Mesenchymal stem cell (in vitro differentiated cells and primary cell): ENCODE measurements around the gene PCED1A.

Experiments used
- DNase-seq: peaks from one replicate; pipeline ENCODE4 v3.0.0-alpha.2; 2013
- H2AFZ ChIP-seq: one replicate; pipeline ENCODE4 v1.6.1; 2013; ENCODE audit warnings: low read depth, mild to moderate bottlenecking, control low read depth, inconsistent platforms, low read length, moderate library complexity
- H2AK5ac ChIP-seq: 2 replicates; pipeline ENCODE4 v1.6.1; 2013; ENCODE audit warnings: low read length, moderate library complexity, mild to moderate bottlenecking, inconsistent platforms; ENCODE audit not compliant: severe bottlenecking
- H2BK120ac ChIP-seq: one replicate; pipeline ENCODE4 v1.6.1; 2013; ENCODE audit warnings: low read depth, mild to moderate bottlenecking, inconsistent platforms, low read length, moderate library complexity
- H2BK12ac ChIP-seq, 2 experiments: one replicate each; pipeline ENCODE4 v1.6.1; 2013; ENCODE audit warnings: inconsistent platforms in 2 of 2, low read length in 2 of 2, mild to moderate bottlenecking in 2 of 2, moderate library complexity in 2 of 2, control low read depth in 1 of 2
- H2BK15ac ChIP-seq: one replicate; pipeline ENCODE4 v1.6.1; 2013; ENCODE audit warnings: mild to moderate bottlenecking, low read depth, inconsistent platforms; ENCODE audit not compliant: poor library complexity, severe bottlenecking
- H2BK5ac ChIP-seq: 2 replicates; pipeline ENCODE4 v1.6.1; 2013; ENCODE audit warnings: low read depth, mild to moderate bottlenecking, low read length, control low read depth, inconsistent platforms; ENCODE audit not compliant: poor library complexity, severe bottlenecking
- H3K14ac ChIP-seq, 2 experiments: one replicate each; pipeline ENCODE4 v1.6.1; 2013; ENCODE audit warnings: inconsistent platforms in 2 of 2, low read length in 2 of 2, control low read depth in 1 of 2, mild to moderate bottlenecking in 1 of 2, moderate library complexity in 1 of 2
- H3K18ac ChIP-seq, 2 experiments: one replicate each; pipeline ENCODE4 v1.6.1; 2013; ENCODE audit warnings: inconsistent platforms in 2 of 2, low read length in 2 of 2, control low read depth in 1 of 2, low read depth in 1 of 2, mild to moderate bottlenecking in 1 of 2
- H3K23ac ChIP-seq, 2 experiments: one replicate each; pipeline ENCODE4 v1.6.1; 2013; ENCODE audit warnings: inconsistent platforms in 2 of 2, low read length in 2 of 2, mild to moderate bottlenecking in 2 of 2, moderate library complexity in 2 of 2, control low read depth in 1 of 2
- H3K27ac ChIP-seq: 2 replicates; pipeline ENCODE4 v1.5.1; 2013; ENCODE audit warnings: mild to moderate bottlenecking, moderate library complexity, low read length, control low read depth, inconsistent platforms; ENCODE audit not compliant: poor library complexity, severe bottlenecking
- H3K27me3 ChIP-seq, 2 experiments: 2 replicates each; pipeline versions ENCODE4 v1.6.1 to v1.7.0; 2013; ENCODE audit warnings: low read length in 2 of 2, mild to moderate bottlenecking in 2 of 2, moderate library complexity in 2 of 2, control low read depth in 1 of 2, inconsistent platforms in 1 of 2; ENCODE audit not compliant: control insufficient read depth in 1 of 2, insufficient read depth in 1 of 2
- H3K36me3 ChIP-seq, 2 experiments: 2 replicates each; pipeline versions ENCODE4 v1.6.1 to v1.7.0; 2013; ENCODE audit warnings: low read length in 2 of 2, control low read depth in 1 of 2, inconsistent platforms in 1 of 2, low read depth in 1 of 2, mild to moderate bottlenecking in 1 of 2; ENCODE audit not compliant: insufficient read depth in 2 of 2, control insufficient read depth in 1 of 2
- H3K4ac ChIP-seq, 2 experiments: one replicate each; pipeline ENCODE4 v1.6.1; 2013; ENCODE audit warnings: inconsistent platforms in 2 of 2, low read length in 2 of 2, mild to moderate bottlenecking in 2 of 2, moderate library complexity in 2 of 2, control low read depth in 1 of 2, low read depth in 1 of 2
- H3K4me1 ChIP-seq: 2 replicates; pipeline ENCODE4 v1.6.1; 2013; ENCODE audit warnings: low read depth, low read length, control low read depth; ENCODE audit not compliant: control insufficient read depth, insufficient read depth
- H3K4me2 ChIP-seq: 2 replicates; pipeline ENCODE4 v1.6.1; 2013; ENCODE audit warnings: low read length, mild to moderate bottlenecking, inconsistent platforms; ENCODE audit not compliant: poor library complexity, severe bottlenecking
- H3K4me3 ChIP-seq, 2 experiments: 2 replicates each; pipeline versions ENCODE4 v1.5.1 to v1.7.0; 2013; ENCODE audit warnings: low read length in 2 of 2, mild to moderate bottlenecking in 2 of 2, control low read depth in 1 of 2, low read depth in 1 of 2; ENCODE audit not compliant: insufficient read depth in 1 of 2
- H3K79me1 ChIP-seq: replicated peaks from 2 replicates; pipeline ENCODE4 v1.6.1; 2013; ENCODE audit warnings: mild to moderate bottlenecking, control low read depth, low read length, inconsistent platforms; ENCODE audit not compliant: poor library complexity, severe bottlenecking
- H3K9ac ChIP-seq: 2 replicates; pipeline ENCODE4 v1.7.0; 2013; ENCODE audit warnings: mild to moderate bottlenecking, low read length, moderate library complexity
- H3K9me3 ChIP-seq: 2 replicates; pipeline ENCODE4 v1.7.0; 2013; ENCODE audit warnings: mild to moderate bottlenecking, low read length; ENCODE audit not compliant: control insufficient read depth
- H4K8ac ChIP-seq: one replicate; pipeline ENCODE4 v1.6.1; 2013; ENCODE audit warnings: inconsistent platforms, mild to moderate bottlenecking, low read length, moderate library complexity
- H4K91ac ChIP-seq: one replicate; pipeline ENCODE4 v1.6.1; 2013; ENCODE audit warnings: mild to moderate bottlenecking, low read length, inconsistent platforms
- WGBS: methylation state at CpG from one replicate; pipeline ENCODE4 v1.1.7; 2013; ENCODE audit warnings: mixed read lengths; 5-methylcytosine and 5-hydroxymethylcytosine counted together

The PCED1A gene

DNA sequence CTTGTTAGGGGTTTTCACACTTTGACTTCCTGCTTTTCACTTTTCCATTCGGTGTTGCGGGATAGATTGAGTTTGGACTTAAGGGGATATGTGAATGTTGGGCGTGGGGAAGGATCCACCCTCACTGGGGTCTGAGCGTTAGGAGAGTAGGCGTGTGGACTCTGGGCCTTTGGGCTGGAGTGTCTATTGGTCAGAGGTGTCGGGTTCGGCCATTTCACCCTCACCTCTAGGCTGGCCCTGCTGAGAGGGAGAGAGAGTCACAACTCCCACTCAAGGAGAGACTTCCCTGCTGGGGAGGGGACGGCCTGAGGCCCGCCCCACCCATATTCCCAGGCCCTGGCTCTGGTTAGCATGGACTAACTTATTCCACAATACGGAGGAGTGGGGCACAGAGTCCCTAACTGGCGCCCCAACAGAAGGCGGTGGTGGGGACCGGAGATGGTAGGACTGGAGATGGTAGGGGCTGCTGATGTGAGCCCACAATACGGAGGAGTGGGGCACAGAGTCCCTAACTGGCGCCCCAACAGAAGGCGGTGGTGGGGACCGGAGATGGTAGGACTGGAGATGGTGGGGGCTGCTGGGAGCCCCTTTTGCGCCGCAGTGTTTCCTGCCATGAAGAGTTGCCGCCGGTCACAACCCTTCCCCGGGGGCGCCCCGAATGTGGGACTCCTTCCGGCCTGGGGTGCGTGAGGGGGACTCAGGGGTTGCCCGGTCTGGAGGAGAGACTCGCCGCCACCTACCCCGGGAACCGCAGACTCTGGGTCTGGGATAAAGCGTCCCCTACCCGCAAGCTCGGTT lies 31.4 kb upstream of the PCED1A start:
- WGBS: 44% methylated on average over 32 of the region's 34 CpGs
- Histone ChIP-seq H4K8ac (peak overlapping the region; percentile 76), H3K18ac (peak overlapping the region; percentile 89 to 94), H2AK5ac (peak overlapping the region; percentile 40), H3K9ac (peak overlapping the region; percentile 89), H3K27me3 (no peaks in the 10 kb centered on the region), H2AFZ (peak overlapping the region; percentile 80), H3K9me3 (no peaks in the 10 kb centered on the region), H2BK120ac (peak overlapping the region; percentile 64), H3K36me3 (peaks cover 5 to 6% of the 10 kb centered on the region in 2 experiments), H2BK5ac (no peak overlapping the region), H4K91ac (peak overlapping the region; percentile 78), H3K14ac (peak overlapping the region in 1 of 2 experiments; percentile 6), H3K4ac (peak overlapping the region; percentile 9 to 90), H3K27ac (no peak overlapping the region), H3K79me1 (peaks cover 24% of the 10 kb centered on the region), H3K23ac (peak overlapping the region in 1 of 2 experiments; percentile 84), H3K4me1 (peaks cover 29% of the 10 kb centered on the region), H2BK12ac (peak overlapping the region; percentile 73 to 87), H2BK15ac (peak overlapping the region; percentile 40), H3K4me3 (peak overlapping the region; percentile 61 to 83), H3K4me2 (peak overlapping the region; percentile 100)
- peak; percentile 16 for DNase-seq

DNA sequence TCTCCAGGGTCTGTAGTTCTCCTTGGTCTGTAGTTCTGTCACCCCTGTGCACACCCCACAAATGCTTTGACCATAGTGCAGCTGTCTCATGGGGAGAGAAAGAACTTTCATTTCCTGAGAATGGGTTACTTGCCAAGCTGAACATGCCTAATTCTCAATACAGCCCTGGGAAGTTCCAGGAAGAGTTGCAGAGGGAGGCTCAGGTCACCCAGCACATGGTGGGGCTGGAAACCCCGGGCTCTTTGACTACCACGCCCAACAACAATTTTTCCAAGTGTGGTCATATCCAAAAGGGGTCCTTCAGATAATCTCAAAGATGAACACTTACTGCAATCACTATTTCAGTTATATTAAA lies 30.6 kb upstream of the PCED1A start:
- H3K14ac ChIP-seq: no peak overlapping the region
- peaks cover 29% of the 10 kb centered on the region for H3K4me1 ChIP-seq
- H2BK15ac ChIP-seq: peak overlapping the region; percentile 26
- DNase-seq: peak; percentile 64
- H3K27ac ChIP-seq: peak overlapping the region; percentile 58
- no peak overlapping the region for H3K4me2 ChIP-seq
- H2AFZ ChIP-seq: no peak overlapping the region
- peak overlapping the region in 1 of 2 experiments; percentile 68 for H3K4me3 ChIP-seq
- no peaks in the 10 kb centered on the region for H3K9me3 ChIP-seq
- H2BK12ac ChIP-seq: peak overlapping the region; percentile 84 to 96
- peak overlapping the region; percentile 97 for H2BK120ac ChIP-seq
- H3K27me3 ChIP-seq: no peaks in the 10 kb centered on the region
- peak overlapping the region; percentile 94 for H4K8ac ChIP-seq
- peak overlapping the region; percentile 3 for H2BK5ac ChIP-seq
- peaks cover 19% of the 10 kb centered on the region for H3K79me1 ChIP-seq
- peaks cover 13% of the 10 kb centered on the region in 2 experiments for H3K36me3 ChIP-seq
- no peak overlapping the region for H3K23ac ChIP-seq
- WGBS: no CpG with 5 or more reads among the region's 2 CpGs
- peak overlapping the region; percentile 60 to 76 for H3K18ac ChIP-seq
- H4K91ac ChIP-seq: peak overlapping the region; percentile 94
- H2AK5ac ChIP-seq: peak overlapping the region; percentile 67
- H3K4ac ChIP-seq: peak overlapping the region; percentile 42 to 84
- peak overlapping the region; percentile 89 for H3K9ac ChIP-seq

GRCh38 chr20:2869381-2869780 lies 28.9 kb upstream of the PCED1A start:
- Histone ChIP-seq H3K27ac (no peak overlapping the region), H3K9me3 (no peaks in the 10 kb centered on the region), H3K14ac (no peak overlapping the region), H4K91ac (peak overlapping the region; percentile 45), H2BK15ac (no peak overlapping the region), H2BK5ac (no peak overlapping the region), H2AK5ac (no peak overlapping the region), H3K4me3 (no peak overlapping the region), H3K4me2 (no peak overlapping the region), H3K4ac (no peak overlapping the region), H2AFZ (no peak overlapping the region), H3K18ac (peak overlapping the region in 1 of 2 experiments; percentile 46), H3K36me3 (peaks cover 27 to 29% of the 10 kb centered on the region in 2 experiments), H2BK120ac (no peak overlapping the region), H2BK12ac (peak overlapping the region; percentile 8 to 62), H4K8ac (no peak overlapping the region), H3K4me1 (peaks cover 27% of the 10 kb centered on the region), H3K27me3 (no peaks in the 10 kb centered on the region), H3K79me1 (peaks cover 8% of the 10 kb centered on the region), H3K9ac (no peak overlapping the region), H3K23ac (no peak overlapping the region)
- WGBS: 97% methylated on average over 3 of the region's 3 CpGs
- DNase-seq: no peak

DNA sequence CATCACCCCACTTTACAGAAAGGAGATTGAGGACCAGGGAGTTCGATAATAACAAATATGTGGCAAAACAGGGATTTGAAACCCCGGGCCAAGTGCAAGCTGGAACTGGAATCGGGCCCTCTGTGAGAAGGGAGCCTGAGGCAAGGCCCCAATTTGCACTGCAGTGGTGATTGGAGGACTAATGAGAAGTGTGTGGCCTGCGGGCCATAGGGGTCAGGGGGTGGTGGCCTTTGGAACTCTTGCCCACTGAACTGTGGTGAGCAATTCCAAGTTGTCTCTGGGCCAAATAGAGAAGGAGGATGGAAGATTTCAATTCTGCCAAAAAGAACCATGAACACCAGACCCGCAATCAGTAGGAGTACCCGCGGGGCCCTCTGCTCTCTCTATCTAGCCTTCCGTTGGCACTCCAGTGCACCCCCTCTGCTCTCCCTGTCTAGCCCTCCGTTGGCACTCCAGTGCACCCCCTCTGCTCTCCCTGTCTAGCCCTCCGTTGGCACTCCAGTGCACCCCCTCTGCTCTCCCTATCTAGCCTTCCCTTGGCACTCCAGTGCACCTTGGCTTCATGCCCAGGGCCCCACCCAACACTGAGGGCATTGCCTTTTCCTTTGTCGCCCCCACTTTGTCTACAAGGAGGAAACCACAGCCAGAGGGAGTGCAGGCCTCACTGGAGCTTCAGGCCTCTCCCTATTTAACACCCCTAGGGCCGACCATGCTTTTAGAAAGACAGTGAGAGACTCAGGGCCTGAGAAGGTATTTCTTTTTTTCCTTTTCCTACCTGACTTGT lies 26.8 kb upstream of the PCED1A start:
- H2BK12ac ChIP-seq: no peak overlapping the region
- H2AFZ ChIP-seq: no peak overlapping the region
- H3K4ac ChIP-seq: no peak overlapping the region
- no peak overlapping the region for H3K14ac ChIP-seq
- no peak overlapping the region for H2BK15ac ChIP-seq
- H3K36me3 ChIP-seq: peaks cover 43 to 47% of the 10 kb centered on the region in 2 experiments
- H4K8ac ChIP-seq: no peak overlapping the region
- no peak for DNase-seq
- no peak overlapping the region for H2BK5ac ChIP-seq
- H3K4me3 ChIP-seq: no peak overlapping the region
- no peak overlapping the region for H4K91ac ChIP-seq
- peaks cover 17% of the 10 kb centered on the region for H3K4me1 ChIP-seq
- no peaks in the 10 kb centered on the region for H3K79me1 ChIP-seq
- 95% methylated on average over 11 of the region's 12 CpGs for WGBS
- no peaks in the 10 kb centered on the region for H3K9me3 ChIP-seq
- H2AK5ac ChIP-seq: no peak overlapping the region
- H3K27me3 ChIP-seq: no peaks in the 10 kb centered on the region
- no peak overlapping the region for H2BK120ac ChIP-seq
- no peak overlapping the region for H3K23ac ChIP-seq
- H3K9ac ChIP-seq: no peak overlapping the region
- no peak overlapping the region for H3K18ac ChIP-seq
- H3K4me2 ChIP-seq: no peak overlapping the region
- H3K27ac ChIP-seq: no peak overlapping the region
